Stimulated activated CD8-positive, alpha-beta memory T cell treated with anti-CD3 and anti-CD28 coated beads, Interleukin-4, amount 100 ng/mL, for 4 hours (primary cell): ENCODE results near the gene TSPYL2.

ENCODE experiments used
- DNase-seq, 2 donors: peaks; one replicate each; pipeline ENCODE4 v3.0.0-alpha.2; 2020; ENCODE audit warnings: low read depth in 2 of 2, low spot score in 1 of 2

TSPYL2 gene

GRCh38 chrX:53125506-53125905 lies 43.3 kb downstream of the TSPYL2 start:
- DNase-seq, result no peak

- DNase-seq, result no peak
Measured at GRCh38 chrX:53126377-53126776, 44.2 kb downstream of the TSPYL2 start.

GRCh38 chrX:53128097-53128749 lies 46.1 kb downstream of the TSPYL2 start:
- no peak for DNase-seq

GRCh38 chrX:53133400-53133799 lies 51.2 kb downstream of the TSPYL2 start:
- no peak for DNase-seq

- DNase-seq, result no peak
Measured at GRCh38 chrX:53135581-53135980, 53.4 kb downstream of the TSPYL2 start.
